T-helper 9 cell (primary cell): ENCODE results near the gene SPAG9.
"Not testable (repeated sequence)": the region's sequence is repeated elsewhere in the genome, so short reads cannot be mapped to it uniquely, and the experiment has no call there.

Experiments
- DNase-seq: peaks from one replicate; pipeline ENCODE4 v3.0.0-alpha.2; 2020

Gene SPAG9

GRCh38 chr17:51087072-51087757, 33.5 kb downstream of the SPAG9 start:
- DNase-seq: no peak

GRCh38 chr17:51085150-51085805, 35.4 kb downstream of the SPAG9 start:
- DNase-seq: no peak

- no peak for DNase-seq
Observed at GRCh38 chr17:51083981-51084380, 36.7 kb downstream of the SPAG9 start.

- DNase-seq: not testable (repeated sequence)
Observed at GRCh38 chr17:51083364-51083763, 37.3 kb downstream of the SPAG9 start.

DNA sequence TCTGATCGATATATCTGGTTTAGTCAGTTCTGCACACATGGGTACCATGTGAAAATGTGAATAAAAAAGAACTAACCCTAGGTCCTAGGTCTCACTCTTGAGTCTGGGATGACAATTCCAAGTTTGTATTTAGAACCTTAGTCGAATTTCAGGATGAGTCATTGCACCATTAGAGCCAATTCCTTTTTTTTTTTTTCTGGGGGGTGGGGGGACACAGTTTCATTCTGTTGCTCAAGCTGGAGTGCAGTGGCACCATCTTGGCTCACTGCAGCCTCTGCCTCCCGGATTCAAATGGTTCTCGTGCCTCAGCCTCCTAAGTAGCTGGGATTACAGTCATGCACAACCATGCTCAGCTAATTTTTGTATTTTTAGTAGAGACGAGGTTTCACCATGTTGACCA, 41.6 kb downstream of the SPAG9 start:
- DNase-seq: no peak

DNA sequence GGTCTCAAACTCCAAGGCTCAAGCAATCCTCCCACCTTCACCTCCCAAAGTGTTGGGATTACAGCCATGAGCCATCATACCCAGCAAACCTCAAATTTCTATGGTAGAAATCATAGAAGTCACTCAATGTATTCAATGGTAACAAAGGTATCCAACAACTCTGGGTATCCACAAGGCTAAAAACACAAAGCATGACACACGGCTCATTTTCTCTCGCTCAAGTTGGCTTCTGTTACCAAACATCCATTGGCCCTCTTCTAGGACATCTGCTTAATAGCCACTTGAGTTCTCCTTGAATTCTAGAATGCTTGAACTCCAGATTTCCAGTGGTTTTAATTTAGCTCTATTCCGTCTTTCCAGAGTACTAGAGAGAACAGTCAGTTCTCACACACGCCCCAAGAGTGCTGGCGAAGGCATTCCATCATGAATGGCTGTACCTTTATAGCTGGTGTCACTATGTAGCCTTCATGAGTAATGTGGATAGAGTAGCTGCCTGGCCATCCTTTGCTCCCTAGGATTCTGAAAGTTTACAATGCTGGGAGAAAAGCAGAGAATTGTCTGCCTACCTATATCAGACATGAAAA, 42.6 kb downstream of the SPAG9 start:
- DNase-seq: no peak

GRCh38 chr17:51076821-51077220, 43.8 kb downstream of the SPAG9 start:
- DNase-seq: no peak

- no peak for DNase-seq
Observed at GRCh38 chr17:51071556-51071955, 49.1 kb downstream of the SPAG9 start.

DNA sequence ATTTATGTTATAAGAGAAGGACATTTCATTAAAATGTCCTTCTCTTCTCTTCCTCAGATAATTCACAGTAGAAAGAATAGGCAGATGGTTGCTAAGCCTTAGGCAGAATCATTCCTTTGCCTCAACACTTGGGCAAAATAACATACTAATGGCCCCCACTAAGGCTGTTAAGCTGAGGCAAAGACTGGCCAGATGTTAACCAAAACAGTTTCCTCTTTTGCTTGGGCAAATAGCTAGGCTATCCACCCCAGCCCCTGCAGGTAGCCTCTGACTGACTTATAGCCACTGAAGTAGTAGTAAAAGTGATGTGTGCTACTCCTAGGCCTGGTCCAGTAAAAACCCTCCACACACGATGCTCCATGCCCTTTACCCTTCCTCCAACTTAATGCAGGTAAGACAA, 55.2 kb downstream of the SPAG9 start:
- no peak for DNase-seq

DNA sequence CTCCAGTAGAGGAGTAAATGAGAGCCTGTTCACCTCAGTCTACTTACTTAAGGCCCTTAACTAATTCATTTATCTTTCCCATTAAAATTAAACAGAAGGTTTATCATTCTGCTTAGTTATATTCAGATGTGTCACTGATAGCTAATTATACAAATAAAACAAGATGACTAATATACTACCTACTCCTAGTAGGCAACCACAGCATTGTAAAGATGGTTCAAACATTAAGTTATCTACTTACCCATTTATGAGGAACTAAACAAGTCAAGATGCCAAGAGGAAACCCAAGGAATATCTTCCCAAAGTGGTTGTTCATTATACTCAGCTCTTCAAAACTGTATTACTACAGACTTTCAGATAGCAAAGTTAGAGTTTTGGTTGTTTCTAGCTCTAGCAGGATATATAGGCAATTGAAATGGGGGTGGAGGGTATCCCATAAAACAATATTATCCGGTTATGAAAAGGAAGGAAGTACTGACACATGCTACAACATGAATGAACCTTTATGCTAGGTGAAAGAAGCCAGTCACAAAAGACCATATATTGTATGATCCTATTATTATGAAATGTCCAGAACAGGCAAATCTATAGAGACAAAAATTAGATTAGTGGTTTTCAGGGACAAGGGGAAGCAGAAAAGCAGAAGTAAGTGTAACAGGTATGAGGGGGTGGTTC, 56.5 kb downstream of the SPAG9 start:
- DNase-seq: no peak

DNA sequence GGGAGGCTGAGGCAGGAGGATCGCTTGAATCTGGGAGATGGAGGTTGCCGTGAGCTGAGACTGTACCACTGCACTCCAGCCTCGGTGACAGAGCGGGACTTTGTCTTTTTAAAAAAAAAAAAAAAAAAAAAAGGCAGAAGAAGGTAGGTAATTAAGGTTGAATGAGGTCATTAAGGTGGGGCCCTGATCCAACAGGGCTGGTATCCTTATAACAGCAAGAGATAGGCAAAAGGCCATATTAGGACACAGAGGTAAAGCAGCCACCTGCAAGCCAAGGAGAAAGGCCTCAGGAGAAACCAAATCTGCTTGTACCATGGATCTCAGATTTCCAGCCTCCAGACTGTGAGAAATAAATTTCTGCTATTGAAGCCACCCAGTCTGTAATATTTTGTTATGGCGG, 60.3 kb downstream of the SPAG9 start:
- DNase-seq: no peak

- no peak for DNase-seq
Observed at GRCh38 chr17:51059781-51060180, 60.9 kb downstream of the SPAG9 start.

GRCh38 chr17:51057534-51057933, 63.1 kb downstream of the SPAG9 start:
- DNase-seq: no peak

DNA sequence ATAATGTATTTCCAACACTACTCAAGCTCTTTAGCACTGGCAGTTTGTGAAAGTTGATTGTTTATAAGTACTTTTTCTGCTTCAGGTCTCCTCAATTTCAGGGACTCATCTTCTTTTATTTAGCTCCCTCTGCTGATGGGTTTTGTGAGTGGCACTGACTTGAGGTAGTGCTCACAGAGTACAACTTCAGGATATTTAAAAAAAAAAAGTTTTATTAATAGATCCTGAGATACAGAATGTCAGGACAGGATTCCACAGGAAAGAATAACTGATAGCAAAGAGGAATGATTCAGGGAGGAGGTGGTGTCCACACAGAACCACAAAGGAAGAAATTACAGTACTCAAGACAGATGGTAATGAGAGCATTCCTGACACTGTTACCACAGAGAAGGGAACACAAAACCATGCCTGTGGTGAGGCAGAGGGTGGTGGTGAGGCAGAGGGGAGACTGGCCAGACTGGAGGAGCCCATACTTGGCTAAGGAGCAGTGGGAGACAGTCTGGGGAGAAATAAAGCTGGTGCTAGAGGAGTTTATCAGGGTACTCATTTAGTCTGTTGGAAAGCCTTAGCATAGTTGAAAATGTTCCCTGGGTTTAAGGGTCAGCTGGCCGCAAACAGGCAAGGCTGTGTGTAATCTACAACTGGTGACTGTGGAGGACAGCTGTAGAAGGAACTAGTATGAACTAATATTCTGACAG, 63.7 kb downstream of the SPAG9 start:
- DNase-seq: no peak

DNA sequence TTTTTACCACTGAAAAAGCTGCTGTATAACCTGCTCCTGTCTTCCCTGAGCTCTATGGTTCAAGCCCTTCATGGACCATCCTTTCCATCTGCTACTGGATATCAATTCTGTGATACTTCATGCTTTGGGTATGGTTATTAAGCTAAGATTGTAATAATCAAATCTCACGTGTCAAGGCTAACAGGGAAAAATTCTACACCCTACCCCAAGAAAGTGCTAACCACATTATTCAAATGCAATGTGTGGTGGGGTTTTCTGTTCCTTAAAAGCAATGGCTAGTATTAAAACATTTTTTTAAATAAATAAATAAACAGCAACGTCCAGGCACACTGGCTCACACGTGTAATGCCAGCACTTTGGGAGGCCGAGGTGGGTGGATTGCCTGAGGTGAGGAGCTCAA, 65.9 kb downstream of the SPAG9 start:
- no peak for DNase-seq

DNA sequence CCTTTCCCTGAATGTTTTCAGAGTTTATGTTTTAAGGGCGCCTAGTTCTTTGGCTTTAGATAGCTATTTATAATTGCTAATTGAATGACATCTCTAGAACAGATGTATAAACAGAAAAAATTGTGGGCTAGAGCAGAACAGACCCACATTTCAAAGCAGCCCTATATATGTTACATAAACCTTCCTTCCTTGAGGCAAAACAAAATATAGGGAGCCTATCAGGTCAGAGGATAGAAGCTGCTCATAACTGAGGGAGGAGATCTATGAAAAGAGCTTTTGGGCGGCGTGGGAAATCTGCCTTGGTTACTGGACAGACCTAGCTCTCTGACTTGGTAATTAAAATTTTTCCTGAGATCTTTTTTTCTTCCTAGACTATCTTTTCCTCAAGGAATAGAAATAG, 68.4 kb downstream of the SPAG9 start:
- no peak for DNase-seq

DNA sequence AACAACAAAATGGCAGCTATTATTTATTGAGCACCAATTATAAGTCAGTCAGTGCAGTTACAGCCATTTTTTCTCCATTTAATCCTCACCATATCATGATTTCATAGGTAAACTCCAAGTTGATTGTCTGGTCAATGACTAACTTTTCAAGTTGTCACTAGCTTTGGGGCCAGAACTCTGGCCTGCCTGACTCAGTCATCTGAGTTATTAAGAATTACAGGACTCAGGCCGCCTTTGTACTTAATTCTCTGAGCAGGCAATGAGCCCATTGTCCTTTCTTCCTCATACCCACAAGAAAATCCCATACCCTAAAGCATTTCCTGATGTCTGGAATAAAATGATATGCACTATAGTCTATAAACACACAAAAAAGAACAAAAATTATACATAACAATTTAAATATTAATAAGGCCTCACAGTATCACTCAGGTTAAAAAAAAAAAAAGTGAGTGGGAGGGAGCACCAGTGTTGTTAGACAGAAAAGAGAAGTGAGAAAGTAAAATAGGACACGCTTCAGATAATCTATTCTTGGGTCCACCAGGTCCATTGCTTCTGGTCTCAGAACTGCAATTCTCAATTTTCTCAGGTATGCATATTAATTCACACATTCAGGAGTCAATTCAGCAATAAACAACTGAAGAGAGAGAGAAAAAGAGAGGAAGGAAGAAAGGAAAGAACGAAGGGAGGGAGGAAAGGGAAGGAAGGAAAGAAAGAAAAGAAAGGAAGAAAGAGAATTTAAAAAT, 70.2 kb downstream of the SPAG9 start:
- no peak for DNase-seq

DNA sequence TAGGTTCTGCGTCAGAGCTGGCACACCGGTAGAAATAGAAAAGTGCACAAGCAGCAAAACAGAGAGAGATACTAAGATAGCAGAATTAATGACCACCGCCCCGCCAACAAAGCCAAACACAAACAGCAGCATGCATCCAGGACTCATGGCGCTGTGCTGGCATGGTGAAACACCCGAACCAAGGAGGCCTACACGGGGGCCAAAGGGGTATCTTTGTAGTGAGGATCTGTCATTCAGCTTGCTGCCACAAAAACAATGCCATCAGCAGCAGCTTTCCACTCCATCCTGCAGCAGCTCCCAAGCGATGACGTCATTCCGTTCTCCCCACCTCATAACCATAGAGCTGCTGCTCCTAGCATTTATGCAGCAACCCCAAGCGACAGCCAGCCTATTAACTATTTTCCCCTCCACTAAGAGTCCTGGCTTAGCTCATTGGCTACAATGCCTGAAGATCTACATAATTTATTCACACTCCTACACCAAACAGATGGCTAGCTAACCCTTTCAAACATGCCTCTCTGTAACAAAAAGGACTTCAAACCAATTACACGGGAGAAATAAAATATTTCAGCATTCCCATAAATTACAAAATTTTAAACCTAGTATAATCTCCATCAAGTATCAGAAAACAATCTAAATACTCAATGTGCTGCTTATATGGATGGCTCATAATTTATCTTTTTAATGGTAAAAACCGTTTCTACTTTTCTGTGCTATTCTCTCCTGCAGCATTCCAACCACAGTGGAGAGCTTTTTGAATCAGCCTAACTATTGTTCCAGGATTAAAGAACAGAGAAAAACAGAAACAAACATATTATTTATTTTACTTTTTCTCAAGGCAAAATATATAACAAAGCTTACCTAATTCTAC, 73.9 kb downstream of the SPAG9 start:
- DNase-seq: no peak

DNA sequence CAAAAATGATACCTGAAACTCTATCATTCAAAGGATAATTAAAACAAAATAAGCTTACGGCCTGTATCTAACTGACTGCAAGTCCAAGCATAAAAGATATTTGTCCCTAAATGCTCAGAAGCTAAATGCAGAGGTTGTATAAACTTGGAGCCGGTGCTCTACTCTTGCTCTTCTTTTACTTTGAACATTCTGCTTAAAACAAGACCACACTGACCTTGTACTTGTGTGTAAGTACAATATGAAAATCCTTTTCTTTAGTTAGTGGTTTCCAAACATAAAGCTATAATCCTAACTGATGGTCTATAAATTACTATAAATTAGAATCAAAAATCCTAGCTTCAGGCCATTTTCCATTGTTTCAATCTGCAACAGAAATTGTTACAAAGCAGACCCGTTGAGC, 74.6 kb downstream of the SPAG9 start:
- no peak for DNase-seq

DNA sequence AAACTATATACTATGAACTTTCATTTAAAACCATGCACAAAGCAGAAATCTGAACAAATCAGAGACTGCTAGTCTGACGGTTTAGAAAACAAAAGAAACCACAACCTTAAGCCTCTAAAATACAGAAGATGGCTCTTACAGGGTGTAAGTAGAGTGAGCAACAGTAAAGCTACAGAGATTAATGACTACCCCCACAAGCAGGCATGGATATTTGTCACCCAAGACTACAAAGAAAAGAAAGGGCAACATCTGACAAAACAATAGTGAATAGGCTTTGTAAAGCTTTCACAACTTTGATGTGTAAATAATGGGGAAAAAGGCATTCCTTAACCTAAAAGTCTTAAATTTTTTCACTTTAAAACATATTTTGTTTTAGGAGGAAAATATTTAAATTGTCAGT, 75.0 kb downstream of the SPAG9 start:
- DNase-seq: no peak

- DNase-seq: no peak
Observed at GRCh38 chr17:51044976-51045375, 75.7 kb downstream of the SPAG9 start.
